GM12874 (cell line): ENCODE measurements around the gene HOMER3.

Experiments used
- TF ChIP-seq, protein P1 (sequence below): IDR thresholded peaks from 2 replicates; pipeline ENCODE4 v1.5.1; 2011; ENCODE audit warnings: low read depth, mild to moderate bottlenecking, control low read depth, low read length, moderate library complexity; ENCODE audit not compliant: insufficient read depth

The HOMER3 gene

GRCh38 chr19:18908917-18909619 lies 31.9 kb downstream of the HOMER3 start:
- TF ChIP-seq, protein P1, sequence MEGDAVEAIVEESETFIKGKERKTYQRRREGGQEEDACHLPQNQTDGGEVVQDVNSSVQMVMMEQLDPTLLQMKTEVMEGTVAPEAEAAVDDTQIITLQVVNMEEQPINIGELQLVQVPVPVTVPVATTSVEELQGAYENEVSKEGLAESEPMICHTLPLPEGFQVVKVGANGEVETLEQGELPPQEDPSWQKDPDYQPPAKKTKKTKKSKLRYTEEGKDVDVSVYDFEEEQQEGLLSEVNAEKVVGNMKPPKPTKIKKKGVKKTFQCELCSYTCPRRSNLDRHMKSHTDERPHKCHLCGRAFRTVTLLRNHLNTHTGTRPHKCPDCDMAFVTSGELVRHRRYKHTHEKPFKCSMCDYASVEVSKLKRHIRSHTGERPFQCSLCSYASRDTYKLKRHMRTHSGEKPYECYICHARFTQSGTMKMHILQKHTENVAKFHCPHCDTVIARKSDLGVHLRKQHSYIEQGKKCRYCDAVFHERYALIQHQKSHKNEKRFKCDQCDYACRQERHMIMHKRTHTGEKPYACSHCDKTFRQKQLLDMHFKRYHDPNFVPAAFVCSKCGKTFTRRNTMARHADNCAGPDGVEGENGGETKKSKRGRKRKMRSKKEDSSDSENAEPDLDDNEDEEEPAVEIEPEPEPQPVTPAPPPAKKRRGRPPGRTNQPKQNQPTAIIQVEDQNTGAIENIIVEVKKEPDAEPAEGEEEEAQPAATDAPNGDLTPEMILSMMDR, result no peak

- TF ChIP-seq, protein P1, result no peak
Observed at GRCh38 chr19:18906605-18907519, 34.2 kb downstream of the HOMER3 start.

DNA sequence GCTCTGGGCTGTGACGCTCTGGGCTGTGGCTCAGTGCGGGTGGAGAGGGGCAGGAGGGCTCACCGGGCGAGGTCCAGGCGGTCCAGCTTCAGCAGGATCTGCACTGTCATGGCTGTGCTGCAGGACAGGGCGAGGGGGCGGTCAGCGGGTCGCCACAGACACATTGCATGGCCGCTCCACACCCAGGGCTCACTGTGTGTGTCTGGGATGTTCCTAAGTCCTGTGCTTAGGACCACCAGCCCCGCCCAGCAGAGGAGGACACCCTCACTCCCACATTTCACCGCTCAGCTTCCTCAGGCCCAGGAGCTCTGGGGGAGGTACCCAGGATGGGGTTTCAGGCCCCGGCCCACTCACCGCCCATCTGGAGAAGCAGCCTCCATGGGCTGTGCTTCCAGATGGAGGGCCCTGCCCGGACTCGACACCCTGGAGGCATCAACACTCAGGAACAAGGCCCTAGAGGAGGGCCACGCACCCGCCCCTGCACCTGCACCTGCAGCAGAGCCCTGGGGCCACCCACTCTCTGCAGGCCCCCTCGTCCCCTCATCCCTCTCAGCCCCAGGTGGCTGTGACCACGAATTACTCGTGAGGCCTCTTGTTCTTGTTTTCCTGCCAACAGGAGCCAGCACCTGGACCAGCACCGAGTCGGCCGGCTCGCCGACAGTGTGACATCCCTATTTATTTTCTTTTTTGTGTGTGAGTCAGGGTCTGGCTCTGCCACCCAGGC lies 35.3 kb downstream of the HOMER3 start:
- TF ChIP-seq, protein P1, result no peak

- TF ChIP-seq, protein P1, result no peak
Observed at GRCh38 chr19:18905058-18905456, 36.0 kb downstream of the HOMER3 start.

GRCh38 chr19:18904334-18905057 lies 36.5 kb downstream of the HOMER3 start:
- TF ChIP-seq, protein P1, result no peak

- TF ChIP-seq, protein P1, result no peak
Observed at GRCh38 chr19:18903156-18904037, 37.6 kb downstream of the HOMER3 start.
